ENCODE data around the gene SPRY2. TPM values are rescaled to one million over a fixed set of nuclear protein-coding genes. Genes with fewer than 3 reads are reported as not detected.

The SPRY2 gene
- total RNA-seq, 4 donors from 2014 or later = 26.4 to 40.4 (median 37.0) TPM

DNA sequence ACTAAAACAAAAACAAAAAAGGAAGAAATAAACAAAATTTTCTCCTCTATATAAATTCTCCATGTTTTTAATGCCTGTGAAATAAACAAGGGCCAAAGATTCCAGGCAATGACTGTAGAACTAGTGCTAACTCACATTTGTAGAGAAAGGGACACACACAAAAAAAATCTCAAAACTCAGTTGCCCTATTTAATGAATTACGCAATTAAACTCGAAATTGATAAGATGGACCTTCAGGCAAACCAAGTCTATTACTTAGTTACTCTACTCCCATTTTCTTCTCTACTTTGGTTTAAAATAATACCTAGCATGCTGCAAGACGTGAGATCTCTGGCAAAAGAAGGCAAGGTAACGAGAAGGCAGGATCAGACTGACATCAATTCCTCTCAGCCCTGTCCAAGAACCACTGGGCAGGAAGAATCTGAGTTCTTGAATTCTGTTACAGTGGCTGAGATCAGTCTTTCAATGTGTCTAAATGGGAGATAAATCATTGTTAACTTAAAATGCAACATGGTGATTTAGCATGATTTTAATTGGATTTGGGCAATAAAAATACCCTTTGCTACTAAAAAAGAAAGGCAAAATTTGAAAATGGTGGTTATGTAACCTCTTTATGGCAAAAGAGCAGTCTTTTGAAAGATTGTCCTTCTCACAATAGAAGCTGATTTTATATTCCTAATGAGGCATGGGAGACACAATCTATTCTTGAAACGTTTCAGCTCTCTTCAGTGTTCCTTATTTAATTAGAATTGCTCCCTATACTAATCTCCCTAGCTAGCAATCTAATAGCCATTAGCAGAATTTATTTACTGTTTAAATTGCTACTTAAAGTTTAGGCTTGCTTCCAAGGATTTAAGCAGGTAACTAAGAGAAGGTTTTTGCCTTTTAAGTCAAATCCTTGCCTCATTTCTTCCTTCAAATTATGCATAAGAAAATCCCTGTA, 25.9 kb downstream of the SPRY2 start:
- DNase-seq (ENCODE audit: low spot score in 2 of 2) = no peak
- intact Hi-C loops (cut with DNase I; ENCODE audit: low total_unique reads) = no loop called here
- H3K4me3 ChIP-seq (ENCODE audit: low read depth, poor library complexity, severe bottlenecking) = no peak overlapping the region
- 77 to 85% methylated on average over 5 of the region's 5 CpGs for WGBS, 2 donors
- no peak for TF ChIP-seq CTCF (IDR thresholded peaks at IDR 0.05)
- no peak for TF ChIP-seq POLR2A (IDR thresholded peaks at IDR 0.05)

- DNase-seq (ENCODE audit: low spot score in 2 of 2) = no peak
- TF ChIP-seq POLR2A (IDR thresholded peaks at IDR 0.05) = no peak
- no peak for TF ChIP-seq CTCF (IDR thresholded peaks at IDR 0.05)
- WGBS, 2 donors = 95 to 96% methylated on average over 1 of the region's 1 CpG
- H3K4me3 ChIP-seq (ENCODE audit: low read depth, poor library complexity, severe bottlenecking) = no peak overlapping the region
- intact Hi-C loops (cut with DNase I; ENCODE audit: low total_unique reads) = no loop called here
Measured at GRCh38 chr13:80313668-80314256, 27.2 kb downstream of the SPRY2 start.

DNA sequence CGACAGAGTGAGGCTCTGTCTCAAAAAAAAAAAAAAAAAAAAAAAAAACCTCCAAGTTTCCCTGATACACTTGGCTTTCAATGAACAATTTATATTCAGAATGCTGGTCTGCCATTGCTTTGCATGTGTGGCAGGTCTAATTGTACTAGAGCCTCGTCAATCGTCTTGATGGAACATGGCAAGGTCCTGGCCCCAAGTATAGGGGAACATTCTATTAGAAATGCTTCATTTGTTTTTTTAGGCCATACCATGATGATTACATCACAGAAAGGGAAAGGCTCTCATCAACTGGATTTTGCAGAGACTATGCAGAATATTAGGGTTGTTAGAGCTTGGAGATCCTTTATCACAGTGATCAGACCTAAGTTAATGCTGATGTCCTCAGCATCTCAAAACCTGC, 28.0 kb downstream of the SPRY2 start:
- no peak for TF ChIP-seq CTCF (IDR thresholded peaks at IDR 0.05)
- no peak for TF ChIP-seq POLR2A (IDR thresholded peaks at IDR 0.05)
- intact Hi-C loops (cut with DNase I; ENCODE audit: low total_unique reads) = no loop called here
- no peak overlapping the region for H3K4me3 ChIP-seq (ENCODE audit: low read depth, poor library complexity, severe bottlenecking)
- DNase-seq (ENCODE audit: low spot score in 2 of 2) = no peak
- 92 to 95% methylated on average over 3 of the region's 3 CpGs for WGBS, 2 donors

- WGBS, 2 donors = 82 to 88% methylated on average over 5 of the region's 5 CpGs
- intact Hi-C loops (cut with DNase I; ENCODE audit: low total_unique reads) = no loop called here
- no peak overlapping the region for H3K4me3 ChIP-seq (ENCODE audit: low read depth, poor library complexity, severe bottlenecking)
- no peak for DNase-seq (ENCODE audit: low spot score in 2 of 2)
- no peak for TF ChIP-seq CTCF (IDR thresholded peaks at IDR 0.05)
- TF ChIP-seq POLR2A (IDR thresholded peaks at IDR 0.05) = no peak
Measured at GRCh38 chr13:80312012-80312704, 28.8 kb downstream of the SPRY2 start.

GRCh38 chr13:80309926-80310325, 31.0 kb downstream of the SPRY2 start:
- no peak overlapping the region for H3K4me3 ChIP-seq (ENCODE audit: low read depth, poor library complexity, severe bottlenecking)
- WGBS, 2 donors = 68 to 79% methylated on average over 3 of the region's 3 CpGs
- no peak for DNase-seq (ENCODE audit: low spot score in 2 of 2)
- intact Hi-C loops (cut with DNase I; ENCODE audit: low total_unique reads) = no loop called here
- TF ChIP-seq CTCF (IDR thresholded peaks at IDR 0.05) = no peak
- no peak for TF ChIP-seq POLR2A (IDR thresholded peaks at IDR 0.05)
